ENCODE measurements around the gene TVP23A. TPM values are rescaled to one million over a fixed set of nuclear protein-coding genes. Genes with fewer than 3 reads are reported as not detected.
"Not testable (repeated sequence)": the region's sequence is repeated elsewhere in the genome, so short reads cannot be mapped to it uniquely, and the experiment has no call there.

TVP23A gene
- polyA plus RNA-seq, 1 of the 3 experiments (the other 2 are of a cell fraction) = 0.35 TPM

DNA sequence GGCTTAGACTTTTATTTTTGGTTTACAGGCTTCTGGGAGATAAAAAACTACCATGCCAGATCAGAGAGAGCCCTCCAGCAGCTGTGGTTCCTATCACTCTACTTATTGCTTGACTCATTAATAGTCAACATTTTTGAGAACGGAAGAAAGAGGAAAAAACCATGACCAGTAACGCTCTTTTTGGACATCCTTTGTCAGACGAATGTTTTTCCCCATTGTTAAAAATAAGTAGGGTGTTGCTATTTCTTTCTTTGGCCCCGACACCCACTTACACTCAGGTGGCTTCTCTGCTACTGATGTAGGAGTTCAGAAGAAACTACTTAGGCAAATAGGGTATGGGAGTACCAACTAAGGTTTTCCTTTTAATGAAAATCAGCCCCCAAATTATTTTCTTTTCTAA, 27.5 kb downstream of the TVP23A start (continued):
- TF ChIP-seq, protein P1, sequence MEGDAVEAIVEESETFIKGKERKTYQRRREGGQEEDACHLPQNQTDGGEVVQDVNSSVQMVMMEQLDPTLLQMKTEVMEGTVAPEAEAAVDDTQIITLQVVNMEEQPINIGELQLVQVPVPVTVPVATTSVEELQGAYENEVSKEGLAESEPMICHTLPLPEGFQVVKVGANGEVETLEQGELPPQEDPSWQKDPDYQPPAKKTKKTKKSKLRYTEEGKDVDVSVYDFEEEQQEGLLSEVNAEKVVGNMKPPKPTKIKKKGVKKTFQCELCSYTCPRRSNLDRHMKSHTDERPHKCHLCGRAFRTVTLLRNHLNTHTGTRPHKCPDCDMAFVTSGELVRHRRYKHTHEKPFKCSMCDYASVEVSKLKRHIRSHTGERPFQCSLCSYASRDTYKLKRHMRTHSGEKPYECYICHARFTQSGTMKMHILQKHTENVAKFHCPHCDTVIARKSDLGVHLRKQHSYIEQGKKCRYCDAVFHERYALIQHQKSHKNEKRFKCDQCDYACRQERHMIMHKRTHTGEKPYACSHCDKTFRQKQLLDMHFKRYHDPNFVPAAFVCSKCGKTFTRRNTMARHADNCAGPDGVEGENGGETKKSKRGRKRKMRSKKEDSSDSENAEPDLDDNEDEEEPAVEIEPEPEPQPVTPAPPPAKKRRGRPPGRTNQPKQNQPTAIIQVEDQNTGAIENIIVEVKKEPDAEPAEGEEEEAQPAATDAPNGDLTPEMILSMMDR (IDR thresholded peaks at IDR 0.05) = no peak

DNA sequence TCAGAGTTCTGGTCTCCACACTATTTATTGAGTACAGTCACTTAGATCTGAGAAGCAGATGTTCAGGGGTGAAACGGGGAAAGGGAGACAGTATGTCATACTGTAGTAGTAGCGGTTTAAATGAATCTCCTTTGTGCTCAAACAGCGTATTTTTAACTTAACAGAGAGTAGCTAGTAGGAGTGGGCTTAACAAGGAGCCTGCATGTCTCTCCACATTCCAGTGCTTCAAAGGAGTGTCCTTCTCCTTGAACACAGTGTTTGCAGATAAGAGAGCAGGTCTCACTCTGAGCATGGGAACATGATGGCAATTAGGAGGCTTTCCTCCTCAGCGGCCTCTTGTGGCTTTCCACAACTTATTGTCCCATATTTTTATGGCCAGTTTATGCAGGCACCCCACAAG, 30.0 kb downstream of the TVP23A start:
- DNase-seq; H3K79me2 ChIP-seq (ENCODE audit: insufficient read depth); H2AFZ ChIP-seq (ENCODE audit: low read depth); H3K27ac ChIP-seq (ENCODE audit: low read depth in 2 of 2, low read length in 1 of 2); POLR2A ChIA-PET; H3K4me2 ChIP-seq; H3K9me2 ChIP-seq; H3K27me3 ChIP-seq (ENCODE audit: insufficient read depth); H3F3A ChIP-seq (replicated peaks; ENCODE audit: insufficient read depth); H3K9me3 ChIP-seq; H3K4me1 ChIP-seq (ENCODE audit: control insufficient read depth in 1 of 2, insufficient read depth in 2 of 2, low read depth in 1 of 2, low read length in 1 of 2); H3K36me3 ChIP-seq (replicated peaks in 1 of 2; ENCODE audit: control insufficient read depth in 1 of 2, insufficient read depth in 2 of 2, low read length in 1 of 2); H3K9ac ChIP-seq; CTCF ChIA-PET; H3K4me3 ChIP-seq (ENCODE audit: low read depth in 2 of 2, low read length in 1 of 2); H4K20me1 ChIP-seq (ENCODE audit: insufficient read depth): not testable (repeated sequence)
- 88% methylated on average over 4 of the region's 4 CpGs for WGBS (ENCODE audit: low lambda C conversion rate)

- H3K4me3 ChIP-seq (ENCODE audit: low read depth in 2 of 2, low read length in 1 of 2) = no peak overlapping the region
- CTCF ChIA-PET = no interaction called here
- WGBS (ENCODE audit: low lambda C conversion rate) = 69% methylated on average over 5 of the region's 5 CpGs
- H2AFZ ChIP-seq (ENCODE audit: low read depth) = no peak overlapping the region
- no peaks in the 10 kb centered on the region for H3K79me2 ChIP-seq (ENCODE audit: insufficient read depth)
- no peak overlapping the region for H3K9ac ChIP-seq
- H3K27me3 ChIP-seq (ENCODE audit: insufficient read depth) = no peaks in the 10 kb centered on the region
- H3K4me2 ChIP-seq = no peak overlapping the region
- TF ChIP-seq SMC3 (IDR thresholded peaks at IDR 0.05; ENCODE audit: low read depth, low read length) = no peak
- H4K20me1 ChIP-seq (ENCODE audit: insufficient read depth) = no peaks in the 10 kb centered on the region
- DNase-seq = no peak
- no peaks in the 10 kb centered on the region for H3F3A ChIP-seq (replicated peaks; ENCODE audit: insufficient read depth)
- no peaks in the 10 kb centered on the region for H3K9me2 ChIP-seq
- POLR2A ChIA-PET = no interaction called here
- no peaks in the 10 kb centered on the region for H3K9me3 ChIP-seq
- no peaks in the 10 kb centered on the region for H3K4me1 ChIP-seq (ENCODE audit: control insufficient read depth in 1 of 2, insufficient read depth in 2 of 2, low read depth in 1 of 2, low read length in 1 of 2)
- no peak overlapping the region for H3K27ac ChIP-seq (ENCODE audit: low read depth in 2 of 2, low read length in 1 of 2)
- H3K36me3 ChIP-seq (replicated peaks in 1 of 2; ENCODE audit: control insufficient read depth in 1 of 2, insufficient read depth in 2 of 2, low read length in 1 of 2) = no peaks in the 10 kb centered on the region
Measured at GRCh38 chr16:10787304-10787703, 31.3 kb downstream of the TVP23A start.

DNA sequence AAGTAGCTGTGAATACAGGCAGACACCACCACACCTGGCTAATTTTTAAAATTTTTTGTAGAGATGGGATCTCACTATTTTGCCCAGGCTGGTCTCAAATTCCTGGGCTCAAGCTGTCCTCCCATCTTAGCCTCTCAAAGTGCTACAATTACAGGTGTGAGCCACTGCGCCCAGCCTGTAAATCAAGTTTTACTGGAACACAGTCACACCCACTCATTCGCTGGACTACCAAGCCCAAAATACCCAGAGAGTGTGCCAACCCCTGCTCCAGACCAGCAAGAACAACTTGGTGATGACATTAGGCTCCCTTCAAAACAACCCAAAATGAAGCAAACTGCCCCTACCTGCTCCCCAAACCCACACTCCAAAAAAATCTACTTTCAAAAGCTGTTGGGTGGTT, 36.0 kb downstream of the TVP23A start:
- H4K20me1 ChIP-seq (ENCODE audit: insufficient read depth) = no peaks in the 10 kb centered on the region
- 74% methylated on average over 2 of the region's 2 CpGs for WGBS (ENCODE audit: low lambda C conversion rate)
- no peak overlapping the region for H3K4me3 ChIP-seq (ENCODE audit: low read depth in 2 of 2, low read length in 1 of 2)
- H3K9ac ChIP-seq = no peak overlapping the region
- no peaks in the 10 kb centered on the region for H3K9me2 ChIP-seq
- H3K4me1 ChIP-seq (ENCODE audit: control insufficient read depth in 1 of 2, insufficient read depth in 2 of 2, low read depth in 1 of 2, low read length in 1 of 2) = no peaks in the 10 kb centered on the region
- DNase-seq = no peak
- H2AFZ ChIP-seq (ENCODE audit: low read depth) = no peak overlapping the region
- no peak overlapping the region for H3K4me2 ChIP-seq
- POLR2A ChIA-PET = no interaction called here
- no peaks in the 10 kb centered on the region for H3K27me3 ChIP-seq (ENCODE audit: insufficient read depth)
- H3F3A ChIP-seq (replicated peaks; ENCODE audit: insufficient read depth) = no peaks in the 10 kb centered on the region
- no peak overlapping the region for H3K27ac ChIP-seq (ENCODE audit: low read depth in 2 of 2, low read length in 1 of 2)
- no peaks in the 10 kb centered on the region for H3K79me2 ChIP-seq (ENCODE audit: insufficient read depth)
- H3K9me3 ChIP-seq = no peaks in the 10 kb centered on the region
- H3K36me3 ChIP-seq (replicated peaks in 1 of 2; ENCODE audit: control insufficient read depth in 1 of 2, insufficient read depth in 2 of 2, low read length in 1 of 2) = no peaks in the 10 kb centered on the region
- CTCF ChIA-PET = interaction anchor here (1.6 kb wide), 1 partner anchor 136 kb away, joined by 7 read pairs; no protein-coding TSS in a partner anchor
- TF ChIP-seq, protein P1 (IDR thresholded peaks at IDR 0.05) = no peak
- no peak for TF ChIP-seq SMC3 (IDR thresholded peaks at IDR 0.05; ENCODE audit: low read depth, low read length)
- no peak for TF ChIP-seq MXI1 (IDR thresholded peaks at IDR 0.05; ENCODE audit: low read depth, low read length)
- no peak for TF ChIP-seq NRF1 (IDR thresholded peaks at IDR 0.05; ENCODE audit: low read depth, low read length)
- no peak for TF ChIP-seq SIN3A (IDR thresholded peaks at IDR 0.05; ENCODE audit: borderline replicate concordance, low read depth, low read length)
- no peak for TF ChIP-seq EP300 (IDR thresholded peaks at IDR 0.05; ENCODE audit: borderline replicate concordance in 1 of 2, low read depth in 1 of 2, low read length in 1 of 2)
- TF ChIP-seq MEF2A (IDR thresholded peaks at IDR 0.05; ENCODE audit: borderline replicate concordance, low read depth) = no peak
- TF ChIP-seq FOXJ3 (CRISPR knock-in tag; IDR thresholded peaks at IDR 0.05) = no peak
- TF ChIP-seq POLR2AphosphoS5 (IDR thresholded peaks at IDR 0.05; ENCODE audit: low read depth, low read length) = no peak
- no peak for TF ChIP-seq GATA2 (CRISPR knock-in tag; IDR thresholded peaks at IDR 0.05)
- TF ChIP-seq IRF3 (IDR thresholded peaks at IDR 0.05; ENCODE audit: low read depth, low read length) = no peak
- TF ChIP-seq EZH2phosphoT487 (IDR thresholded peaks at IDR 0.05; ENCODE audit: borderline replicate concordance, low read depth) = no peak
- no peak for TF ChIP-seq YY1 (IDR thresholded peaks at IDR 0.05; ENCODE audit: low read depth)
- no peak for TF ChIP-seq TEAD4 (IDR thresholded peaks at IDR 0.05; ENCODE audit: borderline replicate concordance, insufficient read depth)
